ENCODE data around the gene PTPRT. TPM values are rescaled to one million over a fixed set of nuclear protein-coding genes. Genes with fewer than 3 reads are reported as not detected.

The PTPRT gene
- total and polyA plus RNA-seq, 2 of the 13 experiments (the other 11 are each of a cell fraction or from before 2014, with no cell fraction given): under 0.01 to 0.09 TPM

DNA sequence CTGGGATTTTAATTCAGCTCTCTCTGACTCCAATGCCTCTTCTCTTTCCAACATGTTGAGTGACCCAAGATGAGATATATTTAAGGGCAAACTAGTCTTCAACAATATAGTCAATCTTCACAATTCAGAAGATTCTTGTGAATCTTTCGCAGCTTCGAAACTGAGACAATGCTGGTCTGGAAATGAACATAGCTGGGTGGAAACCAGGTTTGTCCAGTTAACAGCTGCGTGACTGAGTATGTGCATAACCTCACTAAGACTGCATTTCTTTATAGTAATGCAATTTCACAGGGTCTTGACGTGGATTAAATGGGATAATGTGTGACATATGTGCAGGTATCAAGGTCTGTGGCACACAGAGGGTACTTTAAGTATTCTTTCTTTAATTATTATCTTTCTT lies 18.9 kb downstream of the PTPRT start:
- BruUV-seq (replicated peaks): no TSS peak
- no peak for ATAC-seq
- no peak for TF ChIP-seq SUZ12 (IDR thresholded peaks at IDR 0.05; ENCODE audit: low read depth, low read length)
- no peak for TF ChIP-seq ZNF451 (CRISPR knock-in tag; IDR thresholded peaks at IDR 0.05)
- TF ChIP-seq NAIF1 (CRISPR knock-in tag; IDR thresholded peaks at IDR 0.05; ENCODE audit: borderline replicate concordance): no peak
- TF ChIP-seq, protein P1, sequence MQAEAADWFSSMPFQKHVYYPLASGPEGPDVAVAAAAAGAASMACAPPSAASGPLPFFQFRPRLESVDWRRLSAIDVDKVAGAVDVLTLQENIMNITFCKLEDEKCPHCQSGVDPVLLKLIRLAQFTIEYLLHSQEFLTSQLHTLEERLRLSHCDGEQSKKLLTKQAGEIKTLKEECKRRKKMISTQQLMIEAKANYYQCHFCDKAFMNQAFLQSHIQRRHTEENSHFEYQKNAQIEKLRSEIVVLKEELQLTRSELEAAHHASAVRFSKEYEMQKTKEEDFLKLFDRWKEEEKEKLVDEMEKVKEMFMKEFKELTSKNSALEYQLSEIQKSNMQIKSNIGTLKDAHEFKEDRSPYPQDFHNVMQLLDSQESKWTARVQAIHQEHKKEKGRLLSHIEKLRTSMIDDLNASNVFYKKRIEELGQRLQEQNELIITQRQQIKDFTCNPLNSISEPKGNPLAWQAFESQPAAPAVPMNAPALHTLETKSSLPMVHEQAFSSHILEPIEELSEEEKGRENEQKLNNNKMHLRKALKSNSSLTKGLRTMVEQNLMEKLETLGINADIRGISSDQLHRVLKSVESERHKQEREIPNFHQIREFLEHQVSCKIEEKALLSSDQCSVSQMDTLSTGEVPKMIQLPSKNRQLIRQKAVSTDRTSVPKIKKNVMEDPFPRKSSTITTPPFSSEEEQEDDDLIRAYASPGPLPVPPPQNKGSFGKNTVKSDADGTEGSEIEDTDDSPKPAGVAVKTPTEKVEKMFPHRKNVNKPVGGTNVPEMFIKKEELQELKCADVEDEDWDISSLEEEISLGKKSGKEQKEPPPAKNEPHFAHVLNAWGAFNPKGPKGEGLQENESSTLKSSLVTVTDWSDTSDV (CRISPR knock-in tag; IDR thresholded peaks at IDR 0.05): no peak
- no peak for TF ChIP-seq NFIC (IDR thresholded peaks at IDR 0.05; ENCODE audit: low read length)
- no peak for TF ChIP-seq SAP130 (CRISPR knock-in tag; IDR thresholded peaks at IDR 0.05; ENCODE audit: low read depth)
- TF ChIP-seq TMF1 (CRISPR knock-in tag; IDR thresholded peaks at IDR 0.05; ENCODE audit: low read depth): no peak
- TF ChIP-seq REPIN1 (CRISPR knock-in tag; IDR thresholded peaks at IDR 0.05; ENCODE audit: borderline replicate concordance, low read depth): no peak
- TF ChIP-seq MED13 (CRISPR knock-in tag; IDR thresholded peaks at IDR 0.05): no peak
- TF ChIP-seq ZFAT (CRISPR knock-in tag; conservative IDR thresholded peaks at IDR 0.05): no peak
- TF ChIP-seq PLRG1 (conservative IDR thresholded peaks at IDR 0.05): no peak
- TF ChIP-seq, protein P2, sequence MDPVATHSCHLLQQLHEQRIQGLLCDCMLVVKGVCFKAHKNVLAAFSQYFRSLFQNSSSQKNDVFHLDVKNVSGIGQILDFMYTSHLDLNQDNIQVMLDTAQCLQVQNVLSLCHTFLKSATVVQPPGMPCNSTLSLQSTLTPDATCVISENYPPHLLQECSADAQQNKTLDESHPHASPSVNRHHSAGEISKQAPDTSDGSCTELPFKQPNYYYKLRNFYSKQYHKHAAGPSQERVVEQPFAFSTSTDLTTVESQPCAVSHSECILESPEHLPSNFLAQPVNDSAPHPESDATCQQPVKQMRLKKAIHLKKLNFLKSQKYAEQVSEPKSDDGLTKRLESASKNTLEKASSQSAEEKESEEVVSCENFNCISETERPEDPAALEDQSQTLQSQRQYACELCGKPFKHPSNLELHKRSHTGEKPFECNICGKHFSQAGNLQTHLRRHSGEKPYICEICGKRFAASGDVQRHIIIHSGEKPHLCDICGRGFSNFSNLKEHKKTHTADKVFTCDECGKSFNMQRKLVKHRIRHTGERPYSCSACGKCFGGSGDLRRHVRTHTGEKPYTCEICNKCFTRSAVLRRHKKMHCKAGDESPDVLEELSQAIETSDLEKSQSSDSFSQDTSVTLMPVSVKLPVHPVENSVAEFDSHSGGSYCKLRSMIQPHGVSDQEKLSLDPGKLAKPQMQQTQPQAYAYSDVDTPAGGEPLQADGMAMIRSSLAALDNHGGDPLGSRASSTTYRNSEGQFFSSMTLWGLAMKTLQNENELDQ (CRISPR knock-in tag; IDR thresholded peaks at IDR 0.05; ENCODE audit: borderline replicate concordance): no peak
- TF ChIP-seq ZNF589 (CRISPR knock-in tag; conservative IDR thresholded peaks at IDR 0.05): no peak
- TF ChIP-seq MTF2 (CRISPR knock-in tag; IDR thresholded peaks at IDR 0.05; ENCODE audit: borderline replicate concordance): no peak
- H3K36me3 ChIP-seq (replicated peaks in 1 of 2; ENCODE audit: control insufficient read depth in 1 of 2, insufficient read depth in 2 of 2, low read length in 2 of 2): no peaks in the 10 kb centered on the region
- no peaks in the 10 kb centered on the region for H4K20me1 ChIP-seq (ENCODE audit: insufficient read depth, low read length)
- no peaks in the 10 kb centered on the region for H3K9me3 ChIP-seq (ENCODE audit: low read length)
- ChIA-PET POLR2A (no interaction called here), CTCF (ENCODE audit: low intra/inter-chr PET ratio, low total read pairs) (no interaction called here)
- FAIRE-seq: no peak
- no peaks in the 10 kb centered on the region for H3K79me2 ChIP-seq (ENCODE audit: insufficient read depth, low read length)
- DNase-seq (ENCODE audit: low spot score): no peak
- H2AFZ ChIP-seq (ENCODE audit: low read length): no peak overlapping the region
- H3K27me3 ChIP-seq (ENCODE audit: control insufficient read depth in 1 of 2, insufficient read depth in 2 of 2, low read length in 2 of 2): no peaks in the 10 kb centered on the region
- no peak overlapping the region for H3K4me3 ChIP-seq (replicated peaks in 1 of 3; ENCODE audit: insufficient read depth in 1 of 3, low read depth in 2 of 3, low read length in 3 of 3)
- 9% methylated on average over 4 of the region's 4 CpGs for WGBS (ENCODE audit: low lambda C conversion rate)
- no peak overlapping the region for H3K9ac ChIP-seq (ENCODE audit: insufficient read depth, low read depth, low read length)
- in situ Hi-C loops (cut with HindIII; ENCODE audit: extremely low pct_ligation_motif_present, low pct_unique_long_range_greater_than_20kb) (no loop called here), intact Hi-C loops (cut with micrococcal nuclease; ENCODE audit: unreplicated experiment) (no loop called here)
- no peaks in the 10 kb centered on the region for H3K4me1 ChIP-seq (ENCODE audit: insufficient read depth, low read length)
- no peak overlapping the region for H3K27ac ChIP-seq (ENCODE audit: extremely low read length, insufficient read depth, low read length)
- no peak overlapping the region for H3K4me2 ChIP-seq (ENCODE audit: low read depth, low read length)
